Glutamatergic neuron (in vitro differentiated cells): Measurements from ENCODE around the gene DNAI1. TPM values are rescaled to one million over a fixed set of nuclear protein-coding genes. Genes with fewer than 3 reads are reported as not detected.

Experiments used
- DNase-seq: peaks from one replicate; pipeline ENCODE4 v3.0.0; 2022
- H3K27ac Mint-ChIP-seq: one replicate; pipeline ENCODE4 v1.8.0; 2020; ENCODE audit warnings: mild to moderate bottlenecking, mixed read lengths, inconsistent platforms; ENCODE audit not compliant: unreplicated experiment
- H3K27me3 Mint-ChIP-seq: one replicate; pipeline ENCODE4 v1.8.0; 2020; ENCODE audit warnings: mild to moderate bottlenecking, moderate library complexity, mixed read lengths, inconsistent platforms; ENCODE audit not compliant: unreplicated experiment
- H3K36me3 Mint-ChIP-seq: one replicate; pipeline ENCODE4 v1.8.0; 2020; ENCODE audit warnings: mild to moderate bottlenecking, mixed read lengths, inconsistent platforms; ENCODE audit not compliant: unreplicated experiment
- H3K4me1 Mint-ChIP-seq: one replicate; pipeline ENCODE4 v1.8.0; 2020; ENCODE audit warnings: mild to moderate bottlenecking, low read depth, mixed read lengths, inconsistent platforms; ENCODE audit not compliant: unreplicated experiment
- H3K4me3 Mint-ChIP-seq: one replicate; pipeline ENCODE4 v1.8.0; 2020; ENCODE audit warnings: mild to moderate bottlenecking, mixed read lengths, inconsistent platforms; ENCODE audit not compliant: unreplicated experiment
- H3K9me3 Mint-ChIP-seq: one replicate; pipeline ENCODE4 v1.8.0; 2020; ENCODE audit warnings: mild to moderate bottlenecking, moderate library complexity, mixed read lengths, inconsistent platforms; ENCODE audit not compliant: unreplicated experiment
- CTCF ChIP-seq: fragments of 200-600 bp; sonication (generic); IDR thresholded peaks from one replicate; pipeline ENCODE4 v1.5.0; 2021; ENCODE audit not compliant: partially characterized antibody, unreplicated experiment
- long read RNA-seq: library from polyadenylated mRNA; unstranded; transcript quantifications from one replicate; pipeline ENCODE4 v2.0.0, GENCODE V29; 2020; ENCODE audit not compliant: unreplicated experiment
- total RNA-seq: library from RNA; stranded (reverse); fragmentation: NEBNext Ultra II Directional; extraction: Animal tissue kit (Norgen Biotek cat#: 25700); gene quantifications from one replicate; pipeline ENCODE4 v1.2.1, GENCODE V29; 2021; ENCODE audit not compliant: unreplicated experiment

DNAI1 gene
- total RNA-seq, result 1.2 TPM
- long read RNA-seq, result 0 reads

- Mint-ChIP-seq H3K9me3 (peaks cover 24% of the 10 kb centered on the region), H3K4me3 (peak within 1 kb of the TSS; percentile 99), H3K27ac (peak within 1 kb of the TSS; percentile 99), H3K27me3 (peaks cover 25% of the 10 kb centered on the region), H3K36me3 (peaks cover 7% of the 10 kb centered on the region), H3K4me1 (peaks cover 40% of the 10 kb centered on the region)
- TF ChIP-seq CTCF, result no peak
- DNase-seq, result peak; percentile 99
These were observed at the start of gene DNAI1, which contains the start of gene FAM219A for GRCh38 chr9:34458013-34458958. Gene DNAI1, plus strand, starts transcription at chr9:34458805. Its CDS starts 201 bp downstream, at chr9:34459006. Gene FAM219A, minus strand, starts transcription at chr9:34458570. Its CDS starts 307 bp downstream, at chr9:34458263.

GRCh38 chr9:34409154-34409553, 49.5 kb upstream of the DNAI1 start:
- no peak for TF ChIP-seq CTCF
- no peak overlapping the region for H3K4me3 Mint-ChIP-seq
- no peak overlapping the region for H3K27ac Mint-ChIP-seq
- DNase-seq, result no peak
- H3K27me3 Mint-ChIP-seq, result peaks cover 11% of the 10 kb centered on the region
- peaks cover 5% of the 10 kb centered on the region for H3K36me3 Mint-ChIP-seq
- H3K9me3 Mint-ChIP-seq, result peaks cover 6% of the 10 kb centered on the region
- peaks cover 29% of the 10 kb centered on the region for H3K4me1 Mint-ChIP-seq

- no peak overlapping the region for H3K27ac Mint-ChIP-seq
These were observed 46.3 kb upstream of the DNAI1 start for GRCh38 chr9:34412336-34412735.

GRCh38 chr9:34413231-34413852, 45.3 kb upstream of the DNAI1 start:
- H3K27me3 Mint-ChIP-seq, result peaks cover 10% of the 10 kb centered on the region
- no peak overlapping the region for H3K4me3 Mint-ChIP-seq
- H3K36me3 Mint-ChIP-seq, result peaks cover 5% of the 10 kb centered on the region
- H3K9me3 Mint-ChIP-seq, result peaks cover 1% of the 10 kb centered on the region
- DNase-seq, result no peak
- H3K27ac Mint-ChIP-seq, result no peak overlapping the region
- TF ChIP-seq CTCF, result no peak
- peaks cover 20% of the 10 kb centered on the region for H3K4me1 Mint-ChIP-seq

More at GRCh38 chr9:34412336-34412735, 46.3 kb upstream of the DNAI1 start:
- H3K4me3 Mint-ChIP-seq, result no peak overlapping the region
- no peak for TF ChIP-seq CTCF
- H3K27me3 Mint-ChIP-seq, result peaks cover 10% of the 10 kb centered on the region
- peaks cover 1% of the 10 kb centered on the region for H3K9me3 Mint-ChIP-seq
- no peak for DNase-seq
- H3K36me3 Mint-ChIP-seq, result peaks cover 5% of the 10 kb centered on the region
- peaks cover 26% of the 10 kb centered on the region for H3K4me1 Mint-ChIP-seq
